GM12891 (cell line): ENCODE results near the gene FKBP5.

ENCODE experiments used
- POLR2A ChIP-seq: IDR thresholded peaks from 2 replicates; pipeline ENCODE4 v1.6.1; 2011; ENCODE audit warnings: low read depth, low read length, control low read depth
- POLR2AphosphoS5 ChIP-seq: IDR thresholded peaks from 2 replicates; pipeline ENCODE4 v1.6.1; 2011; ENCODE audit warnings: low read depth, low read length, control low read depth
- POU2F2 ChIP-seq: IDR thresholded peaks from 2 replicates; pipeline ENCODE4 v1.6.1; 2011; ENCODE audit warnings: low read depth, mild to moderate bottlenecking, control low read depth, low read length, moderate library complexity
- SPI1 ChIP-seq: IDR thresholded peaks from 2 replicates; pipeline ENCODE4 v1.6.1; 2011; ENCODE audit warnings: low read depth, low read length, control low read depth
- TAF1 ChIP-seq: IDR thresholded peaks from 2 replicates; pipeline ENCODE4 v1.6.1; 2011; ENCODE audit warnings: low read depth, low read length, control low read depth

DNA sequence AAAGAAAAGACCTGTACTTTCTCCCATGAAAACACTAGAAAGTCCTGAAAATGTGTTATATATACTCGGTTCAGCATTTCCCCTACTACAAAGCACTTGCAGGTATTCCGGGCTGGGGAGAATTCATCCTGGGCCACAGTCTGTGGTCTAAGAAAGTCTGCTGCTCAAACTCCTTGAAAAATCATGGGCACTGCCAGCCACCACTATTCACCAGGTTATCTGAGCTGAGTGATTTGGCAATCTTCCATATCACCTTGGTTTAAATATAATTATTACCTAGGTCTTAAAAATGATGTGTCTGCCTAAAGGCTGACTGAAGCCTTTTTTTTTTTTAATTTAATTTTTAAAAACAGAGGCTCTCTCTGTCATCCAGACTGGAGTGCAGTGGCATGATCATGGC lies 11.3 kb downstream of the FKBP5 start:
- TF ChIP-seq SPI1 (no peak), POLR2A (no peak), POLR2AphosphoS5 (no peak), TAF1 (no peak), POU2F2 (no peak)
